Stimulated activated CD4-positive, alpha-beta T cell treated with anti-CD3 and anti-CD28 coated beads, Interleukin-2, amount 100 ng/mL, for 4 hours (primary cell): Measurements from ENCODE around the gene SSU72.
A peak's percentile ranks its signal among the peaks of the same experiment; 100 is the strongest.

Experiments
- DNase-seq: peaks from one replicate; pipeline ENCODE4 v3.0.0-alpha.2; 2020; ENCODE audit warnings: low read depth

The SSU72 gene

GRCh38 chr1:1574721-1575537 is at the start of gene SSU72:
Gene SSU72, minus strand, starts transcription at chr1:1574863. Its CDS starts 306 bp downstream, at chr1:1574557.
- DNase-seq, result peak; percentile 87

GRCh38 chr1:1623631-1624442 is 49.2 kb upstream of the SSU72 start:
- DNase-seq, result no peak

- DNase-seq, result no peak
Measured at GRCh38 chr1:1623181-1623630, 48.5 kb upstream of the SSU72 start.

- DNase-seq, result no peak
Measured at GRCh38 chr1:1622788-1623094, 48.1 kb upstream of the SSU72 start.

GRCh38 chr1:1622010-1622787 is 47.5 kb upstream of the SSU72 start:
- no peak for DNase-seq

GRCh38 chr1:1621173-1622009 is 46.7 kb upstream of the SSU72 start:
- no peak for DNase-seq

GRCh38 chr1:1620433-1621139 is 45.9 kb upstream of the SSU72 start:
- DNase-seq, result no peak

- no peak for DNase-seq
Measured at GRCh38 chr1:1619917-1620361, 45.3 kb upstream of the SSU72 start.

GRCh38 chr1:1618396-1619068 is 43.9 kb upstream of the SSU72 start:
- no peak for DNase-seq

GRCh38 chr1:1617925-1618324 is 43.3 kb upstream of the SSU72 start:
- no peak for DNase-seq

- no peak for DNase-seq
Measured at GRCh38 chr1:1617516-1617915, 42.9 kb upstream of the SSU72 start.

- DNase-seq, result no peak
Measured at GRCh38 chr1:1616838-1617237, 42.2 kb upstream of the SSU72 start.

- peak; percentile 14 for DNase-seq
Measured at GRCh38 chr1:1616045-1616790, 41.6 kb upstream of the SSU72 start.

- peak; percentile 97 for DNase-seq
Measured at GRCh38 chr1:1615256-1616044, 40.8 kb upstream of the SSU72 start, which contains the start of gene MIB2. Gene MIB2, plus strand, starts transcription at chr1:1615500. Its CDS starts 7,953 bp downstream, at chr1:1623453.

- DNase-seq, result no peak
Measured at GRCh38 chr1:1614954-1615255, 40.2 kb upstream of the SSU72 start.

- peak; percentile 60 for DNase-seq
Measured at GRCh38 chr1:1614204-1614953, 39.7 kb upstream of the SSU72 start.

GRCh38 chr1:1613509-1614082 is 38.9 kb upstream of the SSU72 start:
- no peak for DNase-seq

GRCh38 chr1:1612104-1612400 is 37.4 kb upstream of the SSU72 start:
- no peak for DNase-seq
